A673 (cell line): ENCODE measurements around the gene PHTF2.

Source experiments
- CTCF ChIP-seq: fragments of 300-800, 200-600 bp; sonication (generic); conservative IDR thresholded peaks from 2 replicates; pipeline ENCODE4 v1.5.1; 2017; ENCODE audit warnings: low read depth, mild to moderate bottlenecking, antibody characterized with exemption, low read length, moderate library complexity, mixed read lengths
- EZH2 ChIP-seq: fragments of 200-600 bp; sonication (generic); IDR thresholded peaks from 2 replicates; pipeline ENCODE4 v1.6.1; 2017; ENCODE audit warnings: borderline replicate concordance, low read depth, mild to moderate bottlenecking, mixed read lengths, antibody characterized with exemption, low read length; ENCODE audit not compliant: poor library complexity, severe bottlenecking

GRCh38 chr7:77811516-77812289, 13.1 kb downstream of the PHTF2 start:
- TF ChIP-seq CTCF (no peak), EZH2 (no peak)
